ENCODE results near the gene CARD19.
A peak's percentile ranks its signal among the peaks of the same experiment; 100 is the strongest.

Gene CARD19

DNA sequence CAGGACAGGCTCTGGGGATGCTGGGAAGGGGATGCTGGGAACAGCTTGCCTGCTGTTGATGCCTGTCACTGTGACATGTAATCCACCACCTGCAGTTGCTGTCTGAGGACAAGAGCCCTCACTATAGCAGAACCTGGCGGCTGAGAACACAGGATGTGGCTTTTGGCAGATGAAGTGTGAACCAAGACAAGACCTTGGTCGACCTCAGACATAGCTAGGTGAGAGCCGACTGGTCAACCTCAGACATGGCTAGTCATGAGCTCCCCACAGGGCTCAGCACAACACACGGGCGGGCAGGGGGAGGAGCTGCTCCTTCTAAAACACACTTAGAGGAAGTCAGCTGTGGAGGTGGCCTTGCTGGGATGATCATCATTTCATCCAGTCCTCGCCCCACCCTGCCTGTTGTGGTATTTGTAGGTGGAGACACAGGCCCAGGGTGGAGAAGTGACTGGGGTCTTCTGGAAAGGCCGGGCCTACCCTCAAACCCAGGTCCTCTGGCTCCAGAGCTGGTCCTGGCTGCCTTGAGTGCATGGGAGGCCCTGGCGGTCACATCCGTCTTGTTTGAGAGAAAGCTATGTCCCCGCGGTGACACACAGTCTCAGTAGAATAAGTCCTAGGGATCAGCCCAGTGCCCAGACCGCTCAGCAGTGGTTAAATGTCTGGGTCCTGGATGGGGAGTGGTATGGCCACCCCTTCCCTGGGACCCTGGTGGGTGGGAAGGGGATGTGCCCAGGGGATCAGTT lies 31.5 kb upstream of the CARD19 start:
- DNase-seq = peak; percentile 98

DNA sequence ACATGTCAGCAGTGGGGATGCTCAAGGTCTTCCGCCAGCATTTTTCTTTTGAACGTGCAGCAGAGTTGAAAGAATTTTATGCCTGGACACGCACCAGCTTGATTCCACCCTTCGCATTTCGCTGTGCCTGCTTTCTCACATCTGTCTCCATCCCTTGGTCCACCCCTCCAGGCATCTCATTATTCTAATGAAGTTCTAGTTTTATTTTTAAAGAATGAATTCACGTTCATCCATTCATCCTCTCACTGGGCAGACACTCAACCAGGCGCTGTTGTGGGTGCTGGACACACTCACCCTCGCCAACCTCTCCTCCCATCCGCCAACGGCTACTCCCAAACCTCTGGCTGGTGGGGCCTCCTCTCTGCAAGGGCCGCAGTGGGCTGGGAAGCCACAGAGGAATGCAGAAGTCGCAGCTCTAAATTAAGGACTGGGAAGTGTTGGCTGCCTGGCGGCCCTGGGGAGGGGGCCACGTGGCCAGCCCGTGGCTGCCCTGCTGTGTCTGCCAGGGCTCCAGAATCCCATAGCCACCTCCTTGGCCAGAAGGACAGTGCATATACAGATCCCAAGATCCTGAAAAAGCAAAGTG lies 30.8 kb upstream of the CARD19 start:
- peak; percentile 93 for DNase-seq

DNA sequence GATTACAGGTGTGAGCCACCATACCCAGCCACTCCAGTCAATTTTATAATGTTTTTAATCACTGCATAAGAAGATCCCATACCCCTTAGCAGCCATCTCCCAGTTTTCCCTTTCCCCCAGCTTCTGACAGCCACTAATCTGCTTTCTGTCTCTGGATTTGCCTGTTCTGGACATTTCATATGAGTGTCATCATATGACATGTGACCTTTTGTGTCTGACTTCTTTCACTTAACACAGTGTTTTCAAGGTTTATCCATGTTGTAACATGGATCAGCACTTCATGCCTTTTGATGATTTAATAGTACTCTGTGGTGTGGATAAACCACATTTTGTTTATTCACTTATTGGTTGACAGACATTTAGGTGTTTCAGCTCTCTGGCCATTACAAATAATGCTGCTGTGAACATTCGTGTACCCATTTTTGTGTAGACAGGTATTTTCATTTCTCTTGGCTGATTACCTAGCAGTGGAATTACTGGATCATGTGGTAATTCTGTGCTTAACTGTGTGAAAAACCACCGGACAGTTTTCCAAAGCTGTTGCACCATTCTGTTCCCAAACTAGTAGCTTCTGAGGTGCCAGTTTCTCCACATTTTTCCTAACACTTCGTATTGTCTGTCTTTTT lies 28.9 kb upstream of the CARD19 start:
- DNase-seq = no peak

DNA sequence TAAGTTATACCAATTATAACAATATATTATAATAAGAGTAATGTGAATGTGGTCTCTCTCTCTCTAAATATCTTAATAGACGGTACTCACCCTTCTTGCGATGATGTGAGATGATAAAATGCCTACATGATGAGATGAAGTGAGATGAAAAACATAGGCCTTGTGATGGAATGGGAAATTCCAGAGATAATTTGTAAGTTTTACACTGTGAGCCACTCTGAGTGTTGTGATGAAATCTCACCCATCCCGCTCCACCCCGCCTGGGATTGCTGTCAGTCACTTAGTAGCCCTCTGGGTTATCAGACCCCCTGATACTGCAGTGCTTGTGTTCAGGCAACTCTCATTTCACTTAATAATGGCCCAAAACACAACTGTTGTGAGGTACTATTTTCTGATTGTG lies 27.1 kb upstream of the CARD19 start:
- DNase-seq = no peak

DNA sequence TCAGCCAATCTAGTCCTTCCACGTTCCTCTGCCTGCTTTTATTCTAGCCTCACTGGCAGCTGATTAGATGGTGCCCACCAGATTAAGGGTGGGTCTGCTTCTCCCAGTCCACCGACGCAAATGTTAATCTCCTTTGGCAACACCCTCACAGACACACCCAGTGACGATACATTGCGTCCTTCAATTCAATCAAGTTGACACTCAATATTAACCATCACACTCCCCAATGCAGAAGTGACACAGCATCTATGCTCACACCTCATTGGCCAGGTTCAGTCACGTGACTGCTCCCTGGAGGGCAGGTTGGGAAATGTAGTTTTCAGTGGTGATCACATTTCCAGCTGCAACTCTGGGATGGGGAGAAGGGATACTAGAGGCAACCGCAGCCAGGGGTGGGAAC lies 24.6 kb upstream of the CARD19 start:
- peak; percentile 10 for DNase-seq

DNA sequence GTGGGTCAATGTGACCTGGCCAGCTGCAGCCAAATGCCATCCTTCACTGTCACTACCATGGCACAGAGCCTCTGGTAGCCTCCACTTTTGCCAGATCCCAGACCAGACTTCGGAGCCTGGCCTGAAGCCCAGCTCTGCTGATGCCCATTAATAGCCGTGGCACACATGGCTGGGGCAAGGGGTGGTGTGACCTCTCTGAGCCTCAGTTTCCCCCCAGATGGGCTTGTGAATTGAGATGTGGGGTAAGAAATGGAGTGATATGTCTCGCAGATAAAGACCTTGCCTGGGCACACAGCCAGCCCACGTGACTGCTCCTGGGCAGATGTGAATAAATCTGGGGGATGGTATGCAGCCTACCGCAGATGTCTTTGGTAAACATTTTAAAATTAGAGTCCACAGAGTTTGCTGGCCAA lies 23.6 kb upstream of the CARD19 start:
- DNase-seq = no peak

DNA sequence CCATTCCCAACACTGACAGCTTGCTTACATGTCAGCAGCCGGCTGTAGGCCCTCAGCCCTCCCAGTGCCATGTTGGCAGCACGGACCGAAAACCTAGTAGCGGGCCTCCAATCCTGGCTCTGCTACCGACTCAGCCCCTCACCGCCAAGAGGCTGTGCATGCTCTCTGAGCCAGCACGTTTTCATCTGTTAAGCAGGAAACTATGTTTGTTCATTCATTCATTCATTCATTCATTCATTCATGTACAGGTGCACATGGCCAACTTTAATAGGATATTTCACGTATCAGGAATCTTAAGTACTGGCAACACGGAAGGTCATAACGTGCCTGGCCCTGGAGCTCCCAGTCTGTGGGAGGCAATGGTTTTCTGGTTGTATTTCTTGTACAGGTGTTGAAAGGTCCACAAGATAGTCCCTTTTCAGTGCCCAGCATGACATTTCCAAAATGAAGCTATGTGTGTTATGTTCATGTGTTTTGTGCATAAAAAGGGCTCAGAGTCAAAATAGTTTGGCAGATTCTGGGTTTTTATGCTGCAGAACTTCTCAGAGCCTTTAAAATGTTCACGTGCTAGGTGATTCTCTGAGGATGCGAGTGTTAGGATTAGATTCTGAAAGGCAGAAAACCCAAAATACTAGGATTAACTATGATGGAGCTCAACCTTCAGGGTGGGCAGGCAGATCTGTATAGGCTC lies 19.8 kb upstream of the CARD19 start:
- no peak for DNase-seq

DNA sequence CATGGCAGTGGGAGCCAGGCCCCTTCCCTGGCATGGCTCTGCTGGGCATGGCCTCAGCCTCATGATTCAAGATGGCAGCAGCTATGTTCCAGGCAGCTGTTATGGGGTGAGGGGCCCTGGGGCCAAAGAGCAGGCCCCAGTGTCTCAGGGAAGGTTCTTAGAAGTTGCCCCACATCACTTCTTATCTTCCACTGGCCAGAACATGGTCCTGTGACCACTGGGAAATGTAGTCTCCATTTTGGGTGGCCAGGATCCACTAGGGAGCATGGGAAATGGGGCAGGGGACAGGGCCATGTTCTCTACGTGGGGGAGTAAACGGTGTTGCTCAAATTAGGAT lies 19.3 kb upstream of the CARD19 start:
- DNase-seq = no peak

DNA sequence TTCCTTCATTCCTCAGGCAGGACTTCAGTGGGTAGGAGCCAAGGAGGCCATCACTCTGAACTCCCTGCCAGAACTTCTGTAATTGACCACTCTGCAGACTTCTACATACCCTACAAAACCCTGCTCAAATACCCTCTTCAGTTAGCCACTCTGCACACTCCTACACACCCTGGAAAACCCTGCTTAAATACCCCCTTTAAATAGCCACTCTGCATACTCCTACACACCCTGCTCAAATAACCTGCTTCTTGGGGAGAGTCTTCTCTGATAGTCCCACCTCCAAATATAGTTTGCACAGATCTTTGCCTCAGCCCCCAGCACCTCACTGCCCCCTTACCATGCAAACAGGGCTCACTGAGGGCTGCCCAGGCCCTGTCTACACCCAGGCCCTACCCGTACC lies 18.6 kb upstream of the CARD19 start:
- no peak for DNase-seq

DNA sequence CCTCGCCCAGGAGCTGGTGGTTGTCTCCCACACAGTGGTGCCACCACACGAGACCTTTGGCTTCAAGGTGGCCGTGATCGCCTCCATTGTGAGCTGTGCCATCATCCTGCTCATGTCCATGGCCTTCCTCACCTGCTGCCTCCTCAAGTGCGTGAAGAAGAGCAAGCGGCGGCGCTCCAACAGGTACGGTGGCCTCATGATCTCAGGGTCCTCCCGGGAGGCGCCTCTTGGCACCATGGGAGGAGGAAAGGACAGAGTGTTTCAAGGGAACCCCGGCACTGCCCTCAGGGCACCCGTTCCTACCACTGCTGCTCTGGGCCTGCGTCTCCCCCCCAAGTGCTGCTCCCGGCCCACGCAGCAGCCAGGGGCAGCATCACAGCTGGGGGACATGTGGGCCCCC lies 18.2 kb upstream of the CARD19 start:
- DNase-seq = no peak

DNA sequence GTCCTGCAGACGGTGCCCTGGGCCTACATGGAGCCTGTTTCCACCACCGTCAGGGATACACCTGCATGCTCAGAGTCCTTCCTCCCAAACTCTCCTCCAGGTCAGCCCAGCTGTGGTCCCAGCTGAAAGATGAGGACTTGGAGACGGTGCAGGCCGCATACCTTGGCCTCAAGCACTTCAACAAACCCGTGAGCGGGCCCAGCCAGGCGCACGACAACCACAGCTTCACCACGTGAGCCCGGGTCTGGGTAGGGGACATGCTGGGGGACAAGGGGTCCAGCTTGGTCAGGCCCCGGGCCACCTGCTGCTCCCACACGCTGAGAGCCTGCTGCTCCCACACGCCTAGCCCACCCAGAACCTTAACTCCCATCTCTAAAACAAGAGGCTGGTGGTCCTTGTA lies 16.6 kb upstream of the CARD19 start:
- no peak for DNase-seq

DNA sequence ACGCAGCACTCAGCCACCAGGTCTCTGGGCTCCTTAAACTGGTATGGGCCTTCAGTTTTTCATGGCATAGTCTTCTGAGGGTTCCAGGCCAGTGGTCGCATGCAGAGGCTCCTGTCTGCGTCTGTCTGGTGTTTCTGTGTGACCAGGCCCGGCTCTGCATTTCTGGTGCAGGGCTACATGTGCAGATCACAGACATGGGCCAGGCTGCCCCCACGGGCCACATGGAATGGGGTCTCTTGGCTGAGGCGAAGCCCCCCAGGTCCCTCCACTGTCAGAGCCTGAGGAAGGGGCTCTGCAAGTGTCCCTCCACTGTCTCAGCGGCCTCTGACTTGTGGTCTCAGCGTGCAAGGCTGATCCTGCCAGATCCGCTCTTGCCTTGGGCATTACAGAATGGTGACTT lies 15.6 kb upstream of the CARD19 start:
- no peak for DNase-seq

DNA sequence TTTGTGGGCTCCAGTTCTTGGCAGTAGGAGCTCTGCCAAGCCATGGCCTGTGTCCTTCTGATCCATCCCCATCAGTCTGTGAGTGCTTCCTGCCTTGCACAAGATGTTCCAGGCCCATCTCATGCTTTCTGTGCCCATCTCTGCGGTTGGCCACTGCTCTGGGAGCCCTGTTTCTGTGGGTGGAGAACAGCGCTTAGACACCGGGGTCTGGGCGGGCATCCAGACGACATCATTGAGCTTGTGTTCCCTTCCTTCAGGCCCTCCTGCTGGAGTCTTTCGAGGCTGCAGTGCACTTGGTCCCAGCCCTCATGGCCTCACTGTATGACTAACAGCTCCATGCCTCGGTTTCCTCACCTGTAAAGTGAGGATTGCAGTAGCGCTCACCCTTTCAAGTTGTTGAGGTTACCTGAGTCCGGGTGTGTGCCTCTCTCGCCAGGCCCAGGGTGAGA lies 14.9 kb upstream of the CARD19 start:
- DNase-seq = no peak

DNA sequence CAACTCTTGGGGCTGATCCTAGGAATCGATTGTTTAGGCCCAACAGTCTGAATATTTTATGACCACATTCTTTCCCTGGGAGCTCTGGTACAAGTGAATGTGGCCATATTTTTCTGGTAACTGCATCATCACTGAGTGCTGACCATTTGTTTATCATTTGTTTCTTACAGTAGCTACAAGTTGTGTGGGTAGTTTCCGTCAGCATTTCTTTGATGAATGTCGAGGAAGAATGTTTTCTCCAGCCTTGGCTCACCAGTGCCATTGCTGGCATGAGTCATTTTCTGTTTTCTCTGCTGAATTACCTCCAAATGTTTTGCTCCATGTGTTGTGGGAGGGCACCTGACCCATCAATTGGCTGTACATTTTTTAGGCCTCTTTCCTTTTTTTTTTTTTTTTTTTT lies 14.1 kb upstream of the CARD19 start:
- DNase-seq = no peak

DNA sequence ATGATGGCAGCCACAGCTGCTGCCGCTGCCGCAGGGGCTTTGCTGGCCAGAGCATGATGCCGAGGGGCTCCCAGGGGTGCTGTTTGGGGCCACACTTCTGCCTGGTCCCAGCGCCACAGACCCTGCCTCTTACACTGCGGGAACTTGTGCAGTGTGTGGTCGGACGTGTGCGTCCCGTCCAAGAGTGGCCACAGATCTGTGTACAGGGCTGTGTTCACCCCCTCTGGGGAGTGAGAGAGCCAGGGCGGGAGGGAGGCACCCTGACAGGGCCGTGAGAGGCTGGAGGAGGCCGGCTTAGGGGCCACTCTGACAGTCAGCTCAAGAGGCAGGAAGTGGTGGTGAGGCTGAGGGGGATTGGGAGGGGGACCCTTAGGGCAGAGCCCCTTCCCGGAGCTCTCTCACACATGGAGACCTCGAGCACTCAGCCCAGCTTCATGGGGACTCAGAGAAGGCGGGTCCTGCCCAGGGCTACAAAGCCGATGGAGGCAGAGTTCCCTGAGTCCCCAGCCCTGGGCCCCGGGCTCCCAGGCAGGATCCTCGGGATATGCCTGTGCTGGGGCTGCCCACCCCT lies 13.1 kb upstream of the CARD19 start:
- DNase-seq = no peak

DNA sequence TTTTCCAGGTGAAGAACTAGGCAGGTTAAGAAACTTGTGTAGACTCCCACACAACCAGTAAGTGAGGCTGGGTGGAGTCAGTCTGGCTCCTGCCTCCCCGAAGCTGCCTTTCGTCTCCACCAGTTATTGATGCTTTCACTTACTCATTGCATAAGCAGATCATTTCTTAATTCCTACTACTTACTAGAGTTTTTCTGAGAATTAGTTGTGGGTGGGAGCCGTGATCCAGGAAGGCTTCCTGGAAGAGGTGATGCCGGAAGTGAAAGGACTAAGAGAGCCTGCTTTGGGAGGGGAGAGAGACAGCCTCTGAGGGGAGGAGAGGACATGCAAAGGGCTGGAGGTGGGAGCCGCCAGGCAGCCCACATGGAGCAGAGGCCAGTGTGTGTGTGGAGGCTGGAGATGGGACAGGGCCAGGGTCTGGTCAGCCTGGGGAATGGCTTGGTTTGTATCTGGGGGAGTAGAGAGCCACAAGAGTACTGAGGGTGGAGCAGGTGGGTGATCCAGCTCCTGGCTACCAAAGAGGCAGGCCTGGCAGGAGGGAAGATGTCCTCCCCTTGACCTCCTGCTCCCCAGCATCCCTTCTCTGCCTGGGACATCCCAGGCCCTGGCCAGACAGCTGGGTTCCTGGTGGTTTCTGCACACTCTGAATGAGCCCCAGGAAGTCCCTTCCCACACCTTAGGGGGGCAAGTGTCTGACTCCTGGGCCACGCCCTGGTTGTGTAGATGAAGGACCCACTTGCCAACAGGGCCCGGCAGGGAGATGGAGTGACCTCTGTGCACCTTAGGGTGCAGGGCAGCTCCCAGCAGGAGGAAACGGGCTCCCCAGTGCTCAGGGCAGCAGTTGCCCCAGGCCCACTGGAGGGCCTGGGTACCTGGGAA lies 12.2 kb upstream of the CARD19 start:
- DNase-seq = peak; percentile 57

DNA sequence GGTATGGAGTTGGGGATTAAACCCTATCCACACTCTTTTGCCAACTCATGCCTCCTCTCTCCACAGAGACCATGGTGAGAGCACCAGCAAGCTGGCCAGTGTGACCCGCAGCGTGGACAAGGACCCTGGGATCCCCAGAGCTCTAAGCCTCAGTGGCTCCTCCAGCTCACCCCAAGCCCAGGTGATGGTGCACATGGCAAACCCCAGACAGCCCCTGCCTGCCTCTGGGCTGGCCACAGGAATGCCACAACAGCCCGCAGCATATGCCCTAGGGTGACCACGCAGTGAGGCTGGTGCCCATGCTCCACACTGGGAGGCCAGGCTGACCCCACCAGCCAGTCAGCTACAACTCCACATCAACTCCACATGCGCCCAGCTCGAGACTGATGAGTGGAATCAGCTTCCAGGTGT lies 11.5 kb upstream of the CARD19 start:
- DNase-seq = no peak

DNA sequence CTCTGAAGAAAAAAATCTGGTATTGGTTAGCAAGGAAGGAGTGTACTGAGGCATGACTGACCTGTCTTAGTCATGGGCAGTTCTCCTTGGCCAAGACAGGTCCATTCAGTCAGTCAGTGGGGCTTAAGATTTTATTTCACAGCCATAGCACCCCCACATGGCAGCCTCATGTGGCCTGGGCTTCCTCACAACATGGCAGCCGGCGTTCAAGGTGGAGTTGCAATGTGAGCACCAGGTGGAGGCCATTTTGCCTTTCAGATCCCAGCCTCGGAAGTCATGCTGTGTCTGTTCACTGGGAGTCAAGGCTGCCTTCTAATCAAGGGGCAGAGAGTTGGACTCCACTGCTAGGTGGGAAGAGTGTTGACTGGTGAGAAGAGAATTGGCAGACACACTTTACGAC lies 10.3 kb upstream of the CARD19 start:
- no peak for DNase-seq

DNA sequence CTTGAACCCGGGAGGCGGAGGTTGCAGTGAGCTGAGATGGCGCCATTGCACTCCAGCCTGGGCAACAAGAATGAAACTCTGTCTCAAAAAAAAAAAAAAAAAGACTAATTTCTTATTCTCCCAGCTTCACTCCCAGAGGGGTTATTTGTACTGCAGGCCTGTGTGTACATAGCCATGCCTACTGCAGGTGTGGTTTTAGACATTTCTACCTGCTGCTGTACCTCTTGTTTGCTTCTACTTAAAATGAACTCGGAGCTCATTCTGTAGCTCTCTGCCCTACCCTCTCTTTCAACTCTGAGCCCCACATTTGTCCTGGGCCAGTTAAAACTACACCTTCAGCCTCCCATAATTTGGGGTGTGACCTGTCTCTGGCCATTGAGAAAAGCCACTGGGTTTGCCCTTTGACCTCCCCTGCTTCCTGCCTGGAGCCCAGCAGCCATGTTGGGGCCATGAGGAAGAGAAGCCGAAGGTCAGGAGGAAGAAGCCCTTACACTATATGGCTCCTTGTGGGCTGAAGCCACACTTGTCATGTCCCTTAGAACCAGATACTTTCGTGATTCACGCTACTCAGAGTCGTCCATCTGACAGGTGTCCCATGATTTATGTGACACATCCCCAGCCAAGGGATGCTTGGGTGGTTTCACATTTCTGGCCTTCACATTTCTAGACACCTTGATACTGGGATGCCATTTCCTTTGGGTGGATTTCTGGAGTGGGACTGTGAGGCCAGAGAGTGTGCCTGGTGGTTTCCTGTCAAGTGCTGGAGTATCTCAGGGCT lies 9.4 kb upstream of the CARD19 start:
- no peak for DNase-seq

DNA sequence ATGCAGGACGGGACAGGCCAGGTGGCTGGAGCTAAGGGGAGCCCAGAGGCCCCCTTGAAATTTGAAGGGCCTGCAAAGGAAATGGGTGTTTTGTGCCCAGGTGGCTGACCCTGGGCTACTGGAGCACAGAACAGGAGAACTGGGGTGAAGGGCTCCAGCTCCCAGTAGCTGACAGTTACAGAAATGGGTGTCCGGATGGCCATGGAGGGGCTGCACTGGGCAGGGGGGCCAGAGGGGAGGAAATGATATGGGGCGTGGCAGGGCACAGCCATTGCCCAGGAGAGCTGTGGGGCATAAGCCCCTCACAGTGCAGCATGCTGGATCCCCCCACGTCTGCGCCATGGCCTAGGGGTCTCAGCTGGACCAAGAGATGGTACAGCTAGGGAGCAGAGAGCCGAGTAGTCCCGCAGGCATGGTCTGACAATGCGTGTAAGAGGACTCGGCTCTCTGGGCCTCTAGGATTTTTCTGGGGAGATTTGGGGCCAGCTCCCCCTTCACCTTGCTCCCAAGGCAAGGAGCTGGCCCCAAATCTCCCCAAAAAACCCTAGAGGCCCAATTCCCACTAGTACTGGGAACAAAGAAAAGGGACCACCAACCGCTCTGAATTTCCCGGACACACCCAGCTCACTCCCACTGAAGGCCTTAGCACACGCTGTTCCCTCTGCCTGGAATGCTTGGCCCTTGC lies 7.9 kb upstream of the CARD19 start:
- DNase-seq = no peak

DNA sequence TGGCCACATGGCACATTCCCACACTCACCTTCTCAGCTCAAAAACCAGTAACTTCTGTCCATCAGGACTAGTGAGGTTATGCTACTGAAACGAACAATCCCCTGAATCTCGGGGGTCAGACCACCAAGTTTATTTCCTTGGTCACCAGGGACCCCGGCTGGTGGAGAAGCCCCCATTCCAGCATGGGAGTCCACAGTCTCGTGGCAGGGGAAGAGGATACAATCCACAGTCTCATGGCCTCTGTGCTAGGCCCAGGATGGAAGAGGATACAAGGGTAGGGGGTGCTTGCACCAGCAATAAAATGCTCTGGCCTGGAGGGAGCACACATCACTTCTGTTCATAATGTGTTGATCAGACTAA lies 7.4 kb upstream of the CARD19 start:
- no peak for DNase-seq

Data from MV-4-11 (cell line).